Measurements from ENCODE around the gene CLCN6.

Gene CLCN6

GRCh38 chr1:11779715-11780379 lies 26.1 kb upstream of the CLCN6 start:
- no peak for DNase-seq (ENCODE audit: low read depth)

GRCh38 chr1:11780380-11781147 lies 25.4 kb upstream of the CLCN6 start:
- DNase-seq (ENCODE audit: low read depth), result no peak

- no peak for DNase-seq (ENCODE audit: low read depth)
Observed at GRCh38 chr1:11781297-11781696, 24.7 kb upstream of the CLCN6 start.

- no peak for DNase-seq (ENCODE audit: low read depth)
Observed at GRCh38 chr1:11782127-11782708, 23.8 kb upstream of the CLCN6 start.

GRCh38 chr1:11783556-11783955 lies 22.4 kb upstream of the CLCN6 start:
- DNase-seq (ENCODE audit: low read depth), result no peak

- no peak for DNase-seq (ENCODE audit: low read depth)
Observed at GRCh38 chr1:11784256-11784992, 21.6 kb upstream of the CLCN6 start.

GRCh38 chr1:11784993-11785769 lies 20.8 kb upstream of the CLCN6 start:
- peak; percentile 15 for DNase-seq (ENCODE audit: low read depth)

GRCh38 chr1:11786168-11786567 lies 19.8 kb upstream of the CLCN6 start:
- DNase-seq (ENCODE audit: low read depth), result no peak

- no peak for DNase-seq (ENCODE audit: low read depth)
Observed at GRCh38 chr1:11787251-11787803, 18.7 kb upstream of the CLCN6 start.

GRCh38 chr1:11787804-11788436 lies 18.1 kb upstream of the CLCN6 start:
- DNase-seq (ENCODE audit: low read depth), result no peak

- DNase-seq (ENCODE audit: low read depth), result no peak
Observed at GRCh38 chr1:11788549-11789053, 17.4 kb upstream of the CLCN6 start.

- no peak for DNase-seq (ENCODE audit: low read depth)
Observed at GRCh38 chr1:11789126-11790067, 16.6 kb upstream of the CLCN6 start.

- no peak for DNase-seq (ENCODE audit: low read depth)
Observed at GRCh38 chr1:11790101-11790879, 15.7 kb upstream of the CLCN6 start.

- DNase-seq (ENCODE audit: low read depth), result no peak
Observed at GRCh38 chr1:11790880-11791715, 14.9 kb upstream of the CLCN6 start.

- no peak for DNase-seq (ENCODE audit: low read depth)
Observed at GRCh38 chr1:11792106-11792505, 13.9 kb upstream of the CLCN6 start.

GRCh38 chr1:11793819-11794218 lies 12.2 kb upstream of the CLCN6 start:
- DNase-seq (ENCODE audit: low read depth), result no peak

- DNase-seq (ENCODE audit: low read depth), result no peak
Observed at GRCh38 chr1:11794446-11795237, 11.3 kb upstream of the CLCN6 start.
